CD4-positive, alpha-beta T cell (primary cell): ENCODE data around the gene SLC25A20. TPM values are rescaled to one million over a fixed set of nuclear protein-coding genes. Genes with fewer than 3 reads are reported as not detected.

Source experiments
- ATAC-seq: fragments of 200-7000 bp; cut with Tn5 transposase; one replicate; pipeline ENCODE4 v1.10.0; 2022; ENCODE audit warnings: mild to moderate bottlenecking; ENCODE audit not compliant: poor library complexity
- CTCF ChIA-PET: fragments of 350-600 bp; sonication (Branson Sonifier 250); formaldehyde crosslinking; loops from one replicate; lab custom pipeline; 2021; ENCODE audit warnings: antibody characterized with exemption, inconsistent platforms; lab: Charles Lee
- POLR2A ChIA-PET: fragments of 350-600 bp; sonication (Branson Sonifier 250); formaldehyde crosslinking; loops from one replicate; lab custom pipeline; 2021; ENCODE audit warnings: antibody characterized with exemption, inconsistent platforms; lab: Charles Lee
- DNase-seq, 14 experiments: peaks; one replicate each; pipeline ENCODE4 v3.0.0-alpha.2; 2013 to 2020; ENCODE audit warnings: mixed read lengths in 2 of 14
- H3K27ac ChIP-seq, 2 donors: one replicate each; pipeline versions ENCODE4 v1.5.1 to v1.7.0; 2013; ENCODE audit warnings: low read length in 2 of 2, low read depth in 1 of 2, mild to moderate bottlenecking in 1 of 2
- H3K27me3 ChIP-seq, 2 experiments: 1 replicate in 1 of 2; 2 replicates in 1 of 2; pipeline versions ENCODE4 v1.6.1 to v1.7.0; 2013; ENCODE audit warnings: low read length in 2 of 2, control low read depth in 1 of 2, mild to moderate bottlenecking in 1 of 2, moderate library complexity in 1 of 2; ENCODE audit not compliant: insufficient read depth in 2 of 2, control insufficient read depth in 1 of 2
- H3K36me3 ChIP-seq: one replicate; pipeline ENCODE4 v1.6.1; 2013; ENCODE audit warnings: low read length, control low read depth; ENCODE audit not compliant: insufficient read depth
- H3K4me1 ChIP-seq: one replicate; pipeline ENCODE4 v1.6.1; 2013; ENCODE audit warnings: low read length, control low read depth; ENCODE audit not compliant: insufficient read depth
- H3K4me3 ChIP-seq: one replicate; pipeline ENCODE4 v1.5.1; 2013; ENCODE audit warnings: mild to moderate bottlenecking, low read length, moderate library complexity
- H3K9me3 ChIP-seq, 2 experiments: 1 replicate in 1 of 2; 2 replicates in 1 of 2; pipeline versions ENCODE4 v1.6.1 to v1.7.0; 2013; ENCODE audit warnings: low read length in 2 of 2, mild to moderate bottlenecking in 2 of 2, control low read depth in 1 of 2, moderate library complexity in 1 of 2; ENCODE audit not compliant: control insufficient read depth in 1 of 2, insufficient read depth in 1 of 2
- H3K27ac Mint-ChIP-seq: one replicate; pipeline ENCODE4 v1.8.0; 2020; ENCODE audit warnings: mixed read lengths
- H3K27me3 Mint-ChIP-seq: one replicate; pipeline ENCODE4 v1.8.0; 2021; ENCODE audit warnings: mixed read lengths
- H3K36me3 Mint-ChIP-seq: one replicate; pipeline ENCODE4 v1.8.0; 2021; ENCODE audit warnings: low read depth, mixed read lengths
- H3K4me1 Mint-ChIP-seq: one replicate; pipeline ENCODE4 v1.8.0; 2021; ENCODE audit warnings: low read depth, mixed read lengths
- H3K4me3 Mint-ChIP-seq: one replicate; pipeline ENCODE4 v1.8.0; 2020; ENCODE audit warnings: mild to moderate bottlenecking, mixed read lengths
- H3K9me3 Mint-ChIP-seq: one replicate; pipeline ENCODE4 v1.8.0; 2020; ENCODE audit warnings: mixed read lengths
- intact Hi-C, 2 experiments: fragments of 100-400 bp; cut with DNase I in 1 of 2; cut with micrococcal nuclease in 1 of 2; formaldehyde crosslinking; loops; one replicate each; pipeline versions ENCODE4 v1.15.1 to v1.9.0; 2023 to 2025; cut with DNase I, micrococcal nuclease
- total RNA-seq, 174 experiments: library from RNA in 2 of 174; stranded (reverse) in 2 of 174; gene quantifications; one replicate each; pipeline ENCODE4 v1.2.3 and lab custom pipeline; 2021 to 2026
- TF ChIP-seq, protein P1 (sequence below): fragments of 200-600 bp; IDR thresholded peaks from one replicate; pipeline ENCODE4 v1.8.0; 2022; ENCODE audit warnings: antibody characterized with exemption, mild to moderate bottlenecking

SLC25A20 gene
- total RNA-seq, 2 experiments from 2014 or later = 0.41 to 0.78 TPM

GRCh38 chr3:48856469-48856868 lies 42.2 kb downstream of the SLC25A20 start:
- POLR2A ChIA-PET = no interaction called here
- DNase-seq (no peak), ATAC-seq (no peak)
- no peaks in the 10 kb centered on the region for H3K4me1 Mint-ChIP-seq
- CTCF ChIA-PET = no interaction called here
- peaks cover 37% of the 10 kb centered on the region for H3K36me3 ChIP-seq
- H3K27ac ChIP-seq = no peak overlapping the region
- intact Hi-C loops = no loop called here
- H3K27me3 ChIP-seq = no peaks in the 10 kb centered on the region
- H3K4me1 ChIP-seq = no peaks in the 10 kb centered on the region
- TF ChIP-seq, protein P1, sequence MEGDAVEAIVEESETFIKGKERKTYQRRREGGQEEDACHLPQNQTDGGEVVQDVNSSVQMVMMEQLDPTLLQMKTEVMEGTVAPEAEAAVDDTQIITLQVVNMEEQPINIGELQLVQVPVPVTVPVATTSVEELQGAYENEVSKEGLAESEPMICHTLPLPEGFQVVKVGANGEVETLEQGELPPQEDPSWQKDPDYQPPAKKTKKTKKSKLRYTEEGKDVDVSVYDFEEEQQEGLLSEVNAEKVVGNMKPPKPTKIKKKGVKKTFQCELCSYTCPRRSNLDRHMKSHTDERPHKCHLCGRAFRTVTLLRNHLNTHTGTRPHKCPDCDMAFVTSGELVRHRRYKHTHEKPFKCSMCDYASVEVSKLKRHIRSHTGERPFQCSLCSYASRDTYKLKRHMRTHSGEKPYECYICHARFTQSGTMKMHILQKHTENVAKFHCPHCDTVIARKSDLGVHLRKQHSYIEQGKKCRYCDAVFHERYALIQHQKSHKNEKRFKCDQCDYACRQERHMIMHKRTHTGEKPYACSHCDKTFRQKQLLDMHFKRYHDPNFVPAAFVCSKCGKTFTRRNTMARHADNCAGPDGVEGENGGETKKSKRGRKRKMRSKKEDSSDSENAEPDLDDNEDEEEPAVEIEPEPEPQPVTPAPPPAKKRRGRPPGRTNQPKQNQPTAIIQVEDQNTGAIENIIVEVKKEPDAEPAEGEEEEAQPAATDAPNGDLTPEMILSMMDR = no peak
- H3K27ac Mint-ChIP-seq = no peak overlapping the region
- H3K36me3 Mint-ChIP-seq = peaks cover 34% of the 10 kb centered on the region
- H3K27me3 Mint-ChIP-seq = no peaks in the 10 kb centered on the region
- H3K9me3 Mint-ChIP-seq = no peaks in the 10 kb centered on the region
- no peak overlapping the region for H3K4me3 Mint-ChIP-seq
- no peak overlapping the region for H3K4me3 ChIP-seq
- no peaks in the 10 kb centered on the region for H3K9me3 ChIP-seq

GRCh38 chr3:48855681-48856447 lies 42.8 kb downstream of the SLC25A20 start:
- H3K4me1 Mint-ChIP-seq = no peaks in the 10 kb centered on the region
- no peak overlapping the region for H3K27ac Mint-ChIP-seq
- ATAC-seq = no peak
- peaks cover 34% of the 10 kb centered on the region for H3K36me3 Mint-ChIP-seq
- DNase-seq = no peak
- intact Hi-C loops = no loop called here
- TF ChIP-seq, protein P1 = no peak
- Histone ChIP-seq H3K4me1 (no peaks in the 10 kb centered on the region), H3K36me3 (peaks cover 32% of the 10 kb centered on the region), H3K9me3 (no peaks in the 10 kb centered on the region), H3K27me3 (no peaks in the 10 kb centered on the region), H3K27ac (no peak overlapping the region), H3K4me3 (no peak overlapping the region)
- H3K27me3 Mint-ChIP-seq = no peaks in the 10 kb centered on the region
- no peaks in the 10 kb centered on the region for H3K9me3 Mint-ChIP-seq
- ChIA-PET CTCF (no interaction called here), POLR2A (no interaction called here)
- no peak overlapping the region for H3K4me3 Mint-ChIP-seq

DNA sequence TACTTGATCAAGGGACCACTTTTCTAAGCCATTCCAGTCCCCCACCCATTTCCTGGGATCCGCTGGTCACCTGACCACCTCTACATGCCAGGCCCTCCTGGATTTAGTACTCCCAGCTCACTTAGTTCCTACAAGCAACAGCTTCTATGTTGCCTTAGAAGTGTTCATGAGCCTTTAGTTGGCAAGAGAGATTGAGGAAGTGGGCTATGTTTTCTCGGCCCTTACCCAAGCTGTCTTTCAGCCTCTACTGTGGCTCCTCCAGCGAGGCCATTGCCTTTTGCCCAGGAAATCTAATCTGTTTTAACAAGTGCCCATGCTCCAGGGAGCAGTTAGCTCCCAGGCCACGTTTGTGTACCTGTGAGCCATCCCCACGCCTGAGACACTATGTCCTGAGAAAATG lies 46.5 kb downstream of the SLC25A20 start:
- Histone ChIP-seq H3K9me3 (no peaks in the 10 kb centered on the region), H3K36me3 (peaks cover 10% of the 10 kb centered on the region), H3K4me1 (peaks cover 11% of the 10 kb centered on the region), H3K27me3 (no peaks in the 10 kb centered on the region), H3K27ac (no peak overlapping the region), H3K4me3 (no peak overlapping the region)
- Mint-ChIP-seq H3K4me3 (no peak overlapping the region), H3K9me3 (no peaks in the 10 kb centered on the region), H3K36me3 (peaks cover 17% of the 10 kb centered on the region), H3K4me1 (peaks cover 14% of the 10 kb centered on the region), H3K27ac (no peak overlapping the region), H3K27me3 (no peaks in the 10 kb centered on the region)
- TF ChIP-seq, protein P1 = no peak
- ChIA-PET POLR2A (no interaction called here), CTCF (no interaction called here)
- peak in 1 of 14 experiments; percentile 10 for DNase-seq
- intact Hi-C loops = no loop called here
- ATAC-seq = no peak
